GM23338 (cell line): ENCODE results near the gene CXCL1. TPM values are rescaled to one million over a fixed set of nuclear protein-coding genes. Genes with fewer than 3 reads are reported as not detected.

ENCODE experiments used
- ATAC-seq: fragments of 200-7000 bp; cut with Tn5 transposase; 3 replicates; pipeline ENCODE4 v1.9.1; 2020
- DNase-seq: peaks from one replicate; pipeline ENCODE4 v3.0.0-alpha.2; 2015; ENCODE audit warnings: low spot score
- H2AFZ ChIP-seq: fragments of 200-600 bp; sonication (generic); 2 replicates; pipeline ENCODE4 v1.8.0; 2016; ENCODE audit warnings: antibody characterized with exemption, mild to moderate bottlenecking, moderate library complexity
- H3F3A ChIP-seq: fragments of 200-600 bp; sonication (generic); replicated peaks from 2 replicates; pipeline ENCODE4 v1.8.0; 2017; ENCODE audit warnings: antibody characterized with exemption, mixed run types, low read depth
- H3K27ac ChIP-seq: fragments of 200-600 bp; sonication (generic); 2 replicates; pipeline ENCODE4 v1.6.1; 2016; ENCODE audit warnings: low read depth
- H3K27me3 ChIP-seq: fragments of 200-600 bp; sonication (generic); 2 replicates; pipeline ENCODE4 v1.8.0; 2016; ENCODE audit warnings: mild to moderate bottlenecking, mixed run types, moderate library complexity; ENCODE audit not compliant: insufficient read depth
- H3K36me3 ChIP-seq: fragments of 200-600 bp; sonication (generic); 2 replicates; pipeline ENCODE4 v1.8.0; 2016; ENCODE audit warnings: mild to moderate bottlenecking; ENCODE audit not compliant: insufficient read depth
- H3K4me1 ChIP-seq: fragments of 200-600 bp; sonication (generic); 2 replicates; pipeline ENCODE4 v1.8.0; 2016; ENCODE audit warnings: mild to moderate bottlenecking, moderate library complexity; ENCODE audit not compliant: insufficient read depth
- H3K4me2 ChIP-seq: fragments of 200-600 bp; sonication (generic); 2 replicates; pipeline ENCODE4 v1.7.1; 2017; ENCODE audit warnings: mixed run types
- H3K4me3 ChIP-seq: fragments of 200-600 bp; sonication (generic); 2 replicates; pipeline ENCODE4 v1.6.1; 2016; ENCODE audit warnings: mixed run types
- H3K79me2 ChIP-seq: fragments of 200-600 bp; sonication (generic); replicated peaks from 2 replicates; pipeline ENCODE4 v1.8.0; 2017; ENCODE audit warnings: mild to moderate bottlenecking; ENCODE audit not compliant: insufficient read depth
- H3K9me2 ChIP-seq: fragments of 200-600 bp; sonication (generic); 2 replicates; pipeline ENCODE4 v1.8.0; 2017; ENCODE audit not compliant: insufficient read depth
- H4K20me1 ChIP-seq: fragments of 200-600 bp; sonication (generic); replicated peaks from 2 replicates; pipeline ENCODE4 v1.8.0; 2017; ENCODE audit warnings: mild to moderate bottlenecking; ENCODE audit not compliant: insufficient read depth
- H3K27ac Mint-ChIP-seq: 2 replicates; pipeline ENCODE4 v1.8.0; 2020; ENCODE audit warnings: inconsistent platforms, mild to moderate bottlenecking, moderate library complexity, mixed read lengths
- H3K27me3 Mint-ChIP-seq: 3 replicates; pipeline ENCODE4 v1.8.0; 2022; ENCODE audit warnings: low read depth, mild to moderate bottlenecking, moderate library complexity, mixed read lengths, inconsistent platforms; ENCODE audit not compliant: insufficient read depth, poor library complexity
- H3K36me3 Mint-ChIP-seq: 3 replicates; pipeline ENCODE4 v1.8.0; 2021; ENCODE audit warnings: low read depth, mild to moderate bottlenecking, inconsistent platforms, moderate library complexity, mixed read lengths
- H3K4me1 Mint-ChIP-seq: 3 replicates; pipeline ENCODE4 v1.8.0; 2020; ENCODE audit warnings: mild to moderate bottlenecking, inconsistent platforms, mixed read lengths
- H3K4me3 Mint-ChIP-seq: 3 replicates; pipeline ENCODE4 v1.8.0; 2021; ENCODE audit warnings: moderate library complexity, mild to moderate bottlenecking, inconsistent platforms, mixed read lengths
- H3K9me3 Mint-ChIP-seq: 3 replicates; pipeline ENCODE4 v1.8.0; 2020; ENCODE audit warnings: moderate library complexity, mild to moderate bottlenecking, inconsistent platforms, mixed read lengths
- CREB1 ChIP-seq: fragments of 250-450 bp; sonication (Bioruptor Pico); IDR thresholded peaks from 2 replicates; pipeline ENCODE4 v1.5.0; 2020; ENCODE audit warnings: low read depth, mild to moderate bottlenecking, moderate library complexity
- EZH2 ChIP-seq: fragments of 200-600 bp; sonication (generic); IDR thresholded peaks from one replicate; pipeline ENCODE4 v1.8.0; 2017; ENCODE audit warnings: antibody characterized with exemption, mild to moderate bottlenecking, low read depth; ENCODE audit not compliant: unreplicated experiment
- EZH2phosphoT487 ChIP-seq: fragments of 200-600 bp; sonication (generic); IDR thresholded peaks from one replicate; pipeline ENCODE4 v1.8.1; 2018; ENCODE audit warnings: antibody characterized with exemption; ENCODE audit not compliant: unreplicated experiment
- JUNB ChIP-seq: IDR thresholded peaks from one replicate; pipeline ENCODE4 v1.6.1; 2016; ENCODE audit warnings: antibody characterized with exemption; ENCODE audit not compliant: unreplicated experiment
- NANOG ChIP-seq: IDR thresholded peaks from 2 replicates; pipeline ENCODE4 v1.6.1; 2016; ENCODE audit warnings: antibody characterized with exemption, borderline replicate concordance
- POLR2AphosphoS5 ChIP-seq: IDR thresholded peaks from 2 replicates; pipeline ENCODE4 v1.6.1; 2016; ENCODE audit warnings: antibody characterized with exemption, low read depth
- REST ChIP-seq: IDR thresholded peaks from one replicate; pipeline ENCODE4 v1.6.1; 2018; ENCODE audit warnings: antibody characterized with exemption; ENCODE audit not compliant: unreplicated experiment
- STAT1 ChIP-seq: IDR thresholded peaks from one replicate; pipeline ENCODE4 v1.6.1; 2016; ENCODE audit warnings: antibody characterized with exemption; ENCODE audit not compliant: unreplicated experiment
- ZNF114 ChIP-seq: fragments of 250-450 bp; sonication (Bioruptor Pico); IDR thresholded peaks from 2 replicates; pipeline ENCODE4 v1.5.0; 2020; ENCODE audit warnings: mild to moderate bottlenecking, moderate library complexity
- ZNF331 ChIP-seq: fragments of 250-450 bp; sonication (Bioruptor Pico); IDR thresholded peaks from 2 replicates; pipeline ENCODE4 v1.5.0; 2020; ENCODE audit warnings: low read depth, mild to moderate bottlenecking, moderate library complexity
- polyA plus RNA-seq: library from polyadenylated mRNA; unstranded; fragments of >200 nt; fragmentation: Nextera tagmentation; extraction: Ambion mirVana; gene quantifications from 2 replicates; pipeline ENCODE4 v1.2.1, GENCODE V29; 2016
- total RNA-seq: library from RNA; depleted of rRNA; stranded (reverse); fragments of >200 nt; shearing (Covaris generic); gene quantifications from 2 replicates; pipeline ENCODE4 v1.2.3, GENCODE V29; 2014
- TF ChIP-seq, protein P1 (sequence below): IDR thresholded peaks from 2 replicates; pipeline ENCODE4 v1.6.1; 2016; ENCODE audit warnings: antibody characterized with exemption
- TF ChIP-seq, protein P2 (sequence below): fragments of 250-450 bp; sonication (Bioruptor Pico); IDR thresholded peaks from 2 replicates; pipeline ENCODE4 v1.5.0; 2020; ENCODE audit warnings: mild to moderate bottlenecking, moderate library complexity
- TF ChIP-seq, protein P3 (sequence below), 2 experiments: fragments of 200-600 bp in 1 of 2; sonication (generic) in 1 of 2; conservative IDR thresholded peaks; 2 replicates each; pipeline versions ENCODE4 v1.5.1 to v1.6.1; 2016 to 2017; ENCODE audit warnings: antibody characterized with exemption in 2 of 2, low read depth in 2 of 2, mild to moderate bottlenecking in 2 of 2, moderate library complexity in 1 of 2

The CXCL1 gene
- total and polyA plus RNA-seq, 2 experiments from 2014 or later = 1.6 to 2.5 TPM

DNA sequence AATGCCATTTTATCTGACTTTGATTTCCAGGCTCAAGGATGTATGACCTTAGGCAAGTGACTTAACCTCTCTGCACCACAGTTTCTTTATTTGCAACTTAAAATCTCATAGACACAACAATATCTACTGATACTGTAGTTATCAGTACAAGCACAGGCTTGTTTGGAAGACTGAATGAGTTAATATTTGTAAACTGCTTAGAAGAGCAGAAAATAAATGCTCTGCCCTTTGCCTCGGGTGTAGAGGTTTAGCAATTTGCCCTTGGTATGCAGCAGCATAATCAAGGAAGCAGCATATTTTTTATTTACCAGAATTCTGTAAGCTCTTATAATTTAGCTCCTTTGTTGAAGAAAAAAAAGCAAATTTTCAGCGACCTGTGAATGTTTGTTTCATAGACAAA is 2.9 kb upstream of the CXCL1 start:
- no peak overlapping the region for H3K27ac Mint-ChIP-seq
- ATAC-seq = no peak

More for the DNA sequence above, 2.9 kb upstream of the CXCL1 start:
- Histone ChIP-seq H3K79me2 (no peaks in the 10 kb centered on the region), H3K4me1 (peaks cover 18% of the 10 kb centered on the region), H3K36me3 (no peaks in the 10 kb centered on the region), H3F3A (no peaks in the 10 kb centered on the region; the same call in 1 of the 2 replicates), H3K27ac (no peak overlapping the region), H2AFZ (no peak overlapping the region), H3K9me2 (no peaks in the 10 kb centered on the region), H3K4me2 (no peak overlapping the region), H3K27me3 (peaks cover 23% of the 10 kb centered on the region), H4K20me1 (no peaks in the 10 kb centered on the region), H3K4me3 (no peak overlapping the region)
- Mint-ChIP-seq H3K9me3 (no peaks in the 10 kb centered on the region), H3K4me1 (peaks cover 25% of the 10 kb centered on the region), H3K4me3 (no peak overlapping the region), H3K27me3 (peaks cover 12% of the 10 kb centered on the region), H3K36me3 (no peaks in the 10 kb centered on the region)
- TF ChIP-seq, protein P1, sequence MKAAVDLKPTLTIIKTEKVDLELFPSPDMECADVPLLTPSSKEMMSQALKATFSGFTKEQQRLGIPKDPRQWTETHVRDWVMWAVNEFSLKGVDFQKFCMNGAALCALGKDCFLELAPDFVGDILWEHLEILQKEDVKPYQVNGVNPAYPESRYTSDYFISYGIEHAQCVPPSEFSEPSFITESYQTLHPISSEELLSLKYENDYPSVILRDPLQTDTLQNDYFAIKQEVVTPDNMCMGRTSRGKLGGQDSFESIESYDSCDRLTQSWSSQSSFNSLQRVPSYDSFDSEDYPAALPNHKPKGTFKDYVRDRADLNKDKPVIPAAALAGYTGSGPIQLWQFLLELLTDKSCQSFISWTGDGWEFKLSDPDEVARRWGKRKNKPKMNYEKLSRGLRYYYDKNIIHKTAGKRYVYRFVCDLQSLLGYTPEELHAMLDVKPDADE = no peak
- TF ChIP-seq ZNF114 (CRISPR knock-in tag) = no peak
- TF ChIP-seq NANOG = no peak
- no peak for TF ChIP-seq EZH2
- TF ChIP-seq POLR2AphosphoS5 = no peak
- TF ChIP-seq STAT1 = no peak
- TF ChIP-seq EZH2phosphoT487 = no peak
- no peak for TF ChIP-seq REST
- TF ChIP-seq, protein P2, sequence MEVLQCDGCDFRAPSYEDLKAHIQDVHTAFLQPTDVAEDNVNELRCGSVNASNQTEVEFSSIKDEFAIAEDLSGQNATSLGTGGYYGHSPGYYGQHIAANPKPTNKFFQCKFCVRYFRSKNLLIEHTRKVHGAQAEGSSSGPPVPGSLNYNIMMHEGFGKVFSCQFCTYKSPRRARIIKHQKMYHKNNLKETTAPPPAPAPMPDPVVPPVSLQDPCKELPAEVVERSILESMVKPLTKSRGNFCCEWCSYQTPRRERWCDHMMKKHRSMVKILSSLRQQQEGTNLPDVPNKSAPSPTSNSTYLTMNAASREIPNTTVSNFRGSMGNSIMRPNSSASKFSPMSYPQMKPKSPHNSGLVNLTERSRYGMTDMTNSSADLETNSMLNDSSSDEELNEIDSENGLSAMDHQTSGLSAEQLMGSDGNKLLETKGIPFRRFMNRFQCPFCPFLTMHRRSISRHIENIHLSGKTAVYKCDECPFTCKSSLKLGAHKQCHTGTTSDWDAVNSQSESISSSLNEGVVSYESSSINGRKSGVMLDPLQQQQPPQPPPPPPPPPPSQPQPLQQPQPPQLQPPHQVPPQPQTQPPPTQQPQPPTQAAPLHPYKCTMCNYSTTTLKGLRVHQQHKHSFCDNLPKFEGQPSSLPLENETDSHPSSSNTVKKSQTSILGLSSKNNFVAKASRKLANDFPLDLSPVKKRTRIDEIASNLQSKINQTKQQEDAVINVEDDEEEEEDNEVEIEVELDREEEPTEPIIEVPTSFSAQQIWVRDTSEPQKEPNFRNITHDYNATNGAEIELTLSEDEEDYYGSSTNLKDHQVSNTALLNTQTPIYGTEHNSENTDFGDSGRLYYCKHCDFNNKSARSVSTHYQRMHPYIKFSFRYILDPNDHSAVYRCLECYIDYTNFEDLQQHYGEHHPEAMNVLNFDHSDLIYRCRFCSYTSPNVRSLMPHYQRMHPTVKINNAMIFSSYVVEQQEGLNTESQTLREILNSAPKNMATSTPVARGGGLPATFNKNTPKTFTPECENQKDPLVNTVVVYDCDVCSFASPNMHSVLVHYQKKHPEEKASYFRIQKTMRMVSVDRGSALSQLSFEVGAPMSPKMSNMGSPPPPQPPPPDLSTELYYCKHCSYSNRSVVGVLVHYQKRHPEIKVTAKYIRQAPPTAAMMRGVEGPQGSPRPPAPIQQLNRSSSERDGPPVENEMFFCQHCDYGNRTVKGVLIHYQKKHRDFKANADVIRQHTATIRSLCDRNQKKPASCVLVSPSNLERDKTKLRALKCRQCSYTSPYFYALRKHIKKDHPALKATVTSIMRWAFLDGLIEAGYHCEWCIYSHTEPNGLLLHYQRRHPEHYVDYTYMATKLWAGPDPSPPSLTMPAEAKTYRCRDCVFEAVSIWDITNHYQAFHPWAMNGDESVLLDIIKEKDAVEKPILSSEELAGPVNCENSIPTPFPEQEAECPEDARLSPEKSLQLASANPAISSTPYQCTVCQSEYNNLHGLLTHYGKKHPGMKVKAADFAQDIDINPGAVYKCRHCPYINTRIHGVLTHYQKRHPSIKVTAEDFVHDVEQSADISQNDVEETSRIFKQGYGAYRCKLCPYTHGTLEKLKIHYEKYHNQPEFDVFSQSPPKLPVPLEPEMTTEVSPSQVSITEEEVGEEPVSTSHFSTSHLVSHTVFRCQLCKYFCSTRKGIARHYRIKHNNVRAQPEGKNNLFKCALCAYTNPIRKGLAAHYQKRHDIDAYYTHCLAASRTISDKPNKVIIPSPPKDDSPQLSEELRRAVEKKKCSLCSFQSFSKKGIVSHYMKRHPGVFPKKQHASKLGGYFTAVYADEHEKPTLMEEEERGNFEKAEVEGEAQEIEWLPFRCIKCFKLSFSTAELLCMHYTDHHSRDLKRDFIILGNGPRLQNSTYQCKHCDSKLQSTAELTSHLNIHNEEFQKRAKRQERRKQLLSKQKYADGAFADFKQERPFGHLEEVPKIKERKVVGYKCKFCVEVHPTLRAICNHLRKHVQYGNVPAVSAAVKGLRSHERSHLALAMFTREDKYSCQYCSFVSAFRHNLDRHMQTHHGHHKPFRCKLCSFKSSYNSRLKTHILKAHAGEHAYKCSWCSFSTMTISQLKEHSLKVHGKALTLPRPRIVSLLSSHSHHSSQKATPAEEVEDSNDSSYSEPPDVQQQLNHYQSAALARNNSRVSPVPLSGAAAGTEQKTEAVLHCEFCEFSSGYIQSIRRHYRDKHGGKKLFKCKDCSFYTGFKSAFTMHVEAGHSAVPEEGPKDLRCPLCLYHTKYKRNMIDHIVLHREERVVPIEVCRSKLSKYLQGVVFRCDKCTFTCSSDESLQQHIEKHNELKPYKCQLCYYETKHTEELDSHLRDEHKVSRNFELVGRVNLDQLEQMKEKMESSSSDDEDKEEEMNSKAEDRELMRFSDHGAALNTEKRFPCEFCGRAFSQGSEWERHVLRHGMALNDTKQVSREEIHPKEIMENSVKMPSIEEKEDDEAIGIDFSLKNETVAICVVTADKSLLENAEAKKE (CRISPR knock-in tag) = no peak
- no peak for TF ChIP-seq CREB1 (CRISPR knock-in tag)
- TF ChIP-seq ZNF331 (CRISPR knock-in tag) = no peak
- no peak for TF ChIP-seq JUNB
- TF ChIP-seq, protein P3, sequence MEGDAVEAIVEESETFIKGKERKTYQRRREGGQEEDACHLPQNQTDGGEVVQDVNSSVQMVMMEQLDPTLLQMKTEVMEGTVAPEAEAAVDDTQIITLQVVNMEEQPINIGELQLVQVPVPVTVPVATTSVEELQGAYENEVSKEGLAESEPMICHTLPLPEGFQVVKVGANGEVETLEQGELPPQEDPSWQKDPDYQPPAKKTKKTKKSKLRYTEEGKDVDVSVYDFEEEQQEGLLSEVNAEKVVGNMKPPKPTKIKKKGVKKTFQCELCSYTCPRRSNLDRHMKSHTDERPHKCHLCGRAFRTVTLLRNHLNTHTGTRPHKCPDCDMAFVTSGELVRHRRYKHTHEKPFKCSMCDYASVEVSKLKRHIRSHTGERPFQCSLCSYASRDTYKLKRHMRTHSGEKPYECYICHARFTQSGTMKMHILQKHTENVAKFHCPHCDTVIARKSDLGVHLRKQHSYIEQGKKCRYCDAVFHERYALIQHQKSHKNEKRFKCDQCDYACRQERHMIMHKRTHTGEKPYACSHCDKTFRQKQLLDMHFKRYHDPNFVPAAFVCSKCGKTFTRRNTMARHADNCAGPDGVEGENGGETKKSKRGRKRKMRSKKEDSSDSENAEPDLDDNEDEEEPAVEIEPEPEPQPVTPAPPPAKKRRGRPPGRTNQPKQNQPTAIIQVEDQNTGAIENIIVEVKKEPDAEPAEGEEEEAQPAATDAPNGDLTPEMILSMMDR (conservative IDR thresholded peaks at IDR 0.05; ENCODE audit: low read depth in 2 of 2) = no peak
- DNase-seq = no peak
